Sigmoid colon (tissue), 7 donors: ENCODE data around the gene FXYD3. TPM values are rescaled to one million over a fixed set of nuclear protein-coding genes. Genes with fewer than 3 reads are reported as not detected.

Experiments used
- DNase-seq: peaks from one replicate; pipeline ENCODE4 v3.0.0-alpha.2; 2019
- H3K27ac ChIP-seq, 4 donors: fragments of 200-600 bp; sonication (generic); one replicate each; pipeline ENCODE4 v1.5.1; 2016 to 2019; ENCODE audit warnings: mild to moderate bottlenecking in 1 of 4
- H3K27me3 ChIP-seq, 3 donors: fragments of 200-600 bp; sonication (generic); one replicate each; pipeline ENCODE4 v1.5.1; 2019; ENCODE audit warnings: mild to moderate bottlenecking in 1 of 3
- H3K36me3 ChIP-seq, 4 donors: fragments of 200-600 bp; sonication (generic); one replicate each; pipeline ENCODE4 v1.5.1; 2016 to 2019
- H3K4me1 ChIP-seq, 4 donors: fragments of 200-600 bp; sonication (generic); one replicate each; pipeline ENCODE4 v1.5.1; 2017 to 2019
- H3K4me3 ChIP-seq, 4 donors: fragments of 200-600 bp; sonication (generic); one replicate each; pipeline ENCODE4 v1.5.1; 2017 to 2019; ENCODE audit warnings: mild to moderate bottlenecking in 2 of 4, moderate library complexity in 1 of 4
- H3K9me3 ChIP-seq, 4 donors: fragments of 200-600 bp in 3 of 4; sonication (generic) in 3 of 4; one replicate each; pipeline versions ENCODE4 v1.5.1 to v1.6.1; 2013 to 2019
- EP300 ChIP-seq, 4 donors: sonication (generic); formaldehyde crosslinking; IDR thresholded peaks; one replicate each; pipeline ENCODE4 v1.6.1; 2017; ENCODE audit warnings: antibody characterized with exemption in 4 of 4
- POLR2A ChIP-seq, 2 donors: fragments of 450-650 bp; IDR thresholded peaks; one replicate each; pipeline ENCODE4 v1.6.1; 2016; ENCODE audit warnings: antibody characterized with exemption in 2 of 2, mild to moderate bottlenecking in 2 of 2, moderate library complexity in 2 of 2
- POLR2AphosphoS5 ChIP-seq, 4 donors: sonication (generic); formaldehyde crosslinking; IDR thresholded peaks; one replicate each; pipeline ENCODE4 v1.6.1; 2017; ENCODE audit warnings: antibody characterized with exemption in 4 of 4
- WGBS, 2 donors: extraction: QIAGEN DNeasy Blood & Tissue Kit; methylation state at CpG; one replicate each; pipeline ENCODE4 v1.1.7; 2013; 5-methylcytosine and 5-hydroxymethylcytosine counted together
- intact Hi-C: fragments of 100-400 bp; cut with DNase I; formaldehyde crosslinking; loops from one replicate; pipeline ENCODE4 v1.15.1; 2023
- polyA plus RNA-seq, 3 donors: library from polyadenylated mRNA; stranded (reverse); fragments of 200-250 nt; gene quantifications; one replicate each; pipeline ENCODE4 v1.2.3, GENCODE V29; 2013
- total RNA-seq, 4 donors: library from RNA; depleted of rRNA; stranded (reverse); fragments of >200 nt; gene quantifications; one replicate each; pipeline ENCODE4 v1.1.0, GENCODE V29; 2016
- TF ChIP-seq, protein P1 (sequence below), 4 experiments: fragments of 450-650 bp in 3 of 4; fragments of 200-600 bp in 1 of 4; IDR thresholded peaks; one replicate each; pipeline ENCODE4 v1.5.1; 2016 to 2019; ENCODE audit warnings: antibody characterized with exemption in 4 of 4, mild to moderate bottlenecking in 3 of 4, moderate library complexity in 2 of 4
- donor health status: healthy with polysubstance abuse.
- donor health status: Bipolar disorder and iron deficiency.
- donor health status: healthy.

Gene FXYD3
- total and polyA plus RNA-seq, 7 donors: 3.7 to 3,333 (median 15.3) TPM

DNA sequence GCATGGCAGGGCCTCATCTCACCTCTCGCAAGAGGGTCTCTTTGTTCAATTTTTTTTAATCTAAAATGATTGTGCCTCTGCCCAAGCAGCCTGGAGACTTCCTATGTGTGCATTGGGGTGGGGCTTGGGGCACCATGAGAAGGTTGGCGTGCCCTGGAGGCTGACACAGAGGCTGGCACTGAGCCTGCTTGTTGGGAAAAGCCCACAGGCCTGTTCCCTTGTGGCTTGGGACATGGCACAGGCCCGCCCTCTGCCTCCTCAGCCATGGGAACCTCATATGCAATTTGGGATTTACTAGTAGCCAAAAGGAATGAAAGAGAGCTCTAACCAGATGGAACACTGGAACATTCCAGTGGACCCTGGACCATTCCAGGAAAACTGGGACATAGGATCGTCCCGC, 8.0 kb downstream of the FXYD3 start:
- peak; percentile 85 for DNase-seq
- peak overlapping the region; percentile 78 to 89 (median 84) for H3K27ac ChIP-seq
- H3K9me3 ChIP-seq: no peaks in the 10 kb centered on the region
- intact Hi-C loops: loop anchor here (10.0 kb wide), 1 partner anchor 149 kb away; no protein-coding TSS in a partner anchor
- peak overlapping the region in 1 of 4 donors; percentile 67 for H3K4me3 ChIP-seq
- WGBS, 2 donors: 62 to 77% methylated on average over 5 of the region's 5 CpGs
- TF ChIP-seq EP300 (IDR thresholded peaks at IDR 0.05): no peak
- TF ChIP-seq POLR2AphosphoS5 (IDR thresholded peaks at IDR 0.05): peak in 2 of 4 donors; percentile 30 to 37
- H3K4me1 ChIP-seq: peaks cover 0 to 20% (median 10%) of the 10 kb centered on the region in 4 donors
- H3K27me3 ChIP-seq: no peaks in the 10 kb centered on the region
- no peaks in the 10 kb centered on the region for H3K36me3 ChIP-seq

DNA sequence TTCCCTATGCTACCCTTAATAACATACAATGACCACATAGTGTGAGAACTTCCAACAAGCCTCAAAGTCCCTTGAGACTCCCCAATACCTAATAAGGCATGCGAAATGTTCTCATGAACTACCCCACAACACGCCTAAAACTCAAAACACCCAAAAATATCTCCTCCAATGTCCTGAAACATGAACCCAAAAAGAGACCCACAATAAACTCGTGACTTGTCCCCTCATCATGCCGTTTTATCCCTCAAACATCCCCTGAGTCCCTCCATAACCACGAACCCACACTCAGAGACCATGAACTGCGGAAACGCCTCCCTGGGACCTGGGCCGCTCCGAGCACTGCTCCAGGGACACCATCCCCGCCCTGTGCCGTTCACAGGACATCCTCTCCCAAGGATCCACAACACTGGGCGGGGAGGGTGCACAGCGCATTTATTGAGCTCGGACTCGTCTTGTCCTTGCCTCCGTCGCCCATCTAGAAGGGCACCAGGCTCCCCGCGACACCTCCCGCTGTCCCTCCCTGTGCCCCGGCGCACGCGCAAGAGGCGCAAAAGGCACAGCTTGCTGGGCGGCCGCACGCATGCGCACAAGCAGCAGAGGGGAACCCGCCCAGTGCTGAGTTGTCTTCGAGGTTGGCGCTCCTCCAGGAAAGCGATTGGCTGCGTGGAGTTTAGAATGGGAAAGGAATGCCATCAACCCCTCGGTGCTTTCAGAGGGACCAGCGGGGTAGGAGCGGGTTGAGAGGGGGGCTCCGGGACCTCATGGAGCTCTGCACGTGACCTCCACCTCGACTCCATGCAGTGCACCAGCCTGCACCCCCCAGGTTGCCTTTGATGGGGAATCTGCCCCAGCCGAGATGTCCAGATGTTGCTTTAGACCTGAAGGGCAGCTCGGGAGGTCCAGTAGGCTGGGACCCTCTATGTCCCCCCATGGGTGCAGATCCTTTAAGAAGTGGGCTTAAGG, 8.8 kb downstream of the FXYD3 start:
- peak; percentile 97 for DNase-seq
- TF ChIP-seq POLR2AphosphoS5 (IDR thresholded peaks at IDR 0.05): peak; percentile 96 to 98 (median 98)
- no peak for TF ChIP-seq EP300 (IDR thresholded peaks at IDR 0.05)
- peak; percentile 76 to 91 for TF ChIP-seq POLR2A (IDR thresholded peaks at IDR 0.05)
- TF ChIP-seq, protein P1, sequence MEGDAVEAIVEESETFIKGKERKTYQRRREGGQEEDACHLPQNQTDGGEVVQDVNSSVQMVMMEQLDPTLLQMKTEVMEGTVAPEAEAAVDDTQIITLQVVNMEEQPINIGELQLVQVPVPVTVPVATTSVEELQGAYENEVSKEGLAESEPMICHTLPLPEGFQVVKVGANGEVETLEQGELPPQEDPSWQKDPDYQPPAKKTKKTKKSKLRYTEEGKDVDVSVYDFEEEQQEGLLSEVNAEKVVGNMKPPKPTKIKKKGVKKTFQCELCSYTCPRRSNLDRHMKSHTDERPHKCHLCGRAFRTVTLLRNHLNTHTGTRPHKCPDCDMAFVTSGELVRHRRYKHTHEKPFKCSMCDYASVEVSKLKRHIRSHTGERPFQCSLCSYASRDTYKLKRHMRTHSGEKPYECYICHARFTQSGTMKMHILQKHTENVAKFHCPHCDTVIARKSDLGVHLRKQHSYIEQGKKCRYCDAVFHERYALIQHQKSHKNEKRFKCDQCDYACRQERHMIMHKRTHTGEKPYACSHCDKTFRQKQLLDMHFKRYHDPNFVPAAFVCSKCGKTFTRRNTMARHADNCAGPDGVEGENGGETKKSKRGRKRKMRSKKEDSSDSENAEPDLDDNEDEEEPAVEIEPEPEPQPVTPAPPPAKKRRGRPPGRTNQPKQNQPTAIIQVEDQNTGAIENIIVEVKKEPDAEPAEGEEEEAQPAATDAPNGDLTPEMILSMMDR (IDR thresholded peaks at IDR 0.05): no peak
- 10 to 16% methylated on average over 42 of the region's 42 CpGs for WGBS, 2 donors
- Histone ChIP-seq H3K27ac (peak overlapping the region; percentile 78 to 89 (median 84)), H3K36me3 (no peaks in the 10 kb centered on the region), H3K27me3 (no peaks in the 10 kb centered on the region), H3K9me3 (no peaks in the 10 kb centered on the region), H3K4me1 (peaks cover 0 to 20% (median 10%) of the 10 kb centered on the region in 4 donors), H3K4me3 (peak overlapping the region; percentile 43 to 67 (median 56))
- intact Hi-C loops: loop anchor here (10.0 kb wide), 1 partner anchor 150 kb away; no protein-coding TSS in a partner anchor

DNA sequence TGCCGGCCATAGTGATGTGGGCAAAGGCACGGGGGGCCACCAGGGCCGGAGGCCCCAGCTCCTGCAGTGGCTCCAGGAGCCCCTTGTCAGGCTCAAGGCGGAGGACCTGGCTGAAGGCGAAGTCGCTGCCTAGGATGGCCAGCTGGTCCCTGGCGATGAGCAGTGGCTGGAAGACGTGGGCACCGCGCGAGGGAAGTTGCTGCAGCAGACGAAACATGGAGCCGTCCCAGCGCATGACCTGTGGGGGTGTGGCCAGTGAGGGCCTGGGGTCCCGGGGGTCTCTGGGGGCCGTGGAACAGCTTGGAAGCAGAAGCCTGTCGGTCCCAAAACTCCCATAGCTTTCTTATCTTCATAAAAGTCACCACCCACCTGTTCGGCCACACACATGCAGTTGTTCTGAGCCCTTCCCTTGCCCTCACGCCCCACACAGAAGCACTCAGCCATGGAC, 9.7 kb downstream of the FXYD3 start:
- 65 to 82% methylated on average over 19 of the region's 19 CpGs for WGBS, 2 donors
- Histone ChIP-seq H3K4me1 (peaks cover 0 to 20% (median 10%) of the 10 kb centered on the region in 4 donors), H3K36me3 (no peaks in the 10 kb centered on the region), H3K9me3 (no peaks in the 10 kb centered on the region), H3K27ac (peak overlapping the region; percentile 78 to 89 (median 84)), H3K27me3 (no peaks in the 10 kb centered on the region), H3K4me3 (peak overlapping the region in 2 of 4 donors; percentile 55 to 56)
- TF ChIP-seq POLR2A (IDR thresholded peaks at IDR 0.05) (no peak), POLR2AphosphoS5 (IDR thresholded peaks at IDR 0.05) (no peak), EP300 (IDR thresholded peaks at IDR 0.05) (no peak)
- TF ChIP-seq, protein P1 (IDR thresholded peaks at IDR 0.05): no peak
- intact Hi-C loops: loop anchor here (10.0 kb wide), 1 partner anchor 150 kb away; no protein-coding TSS in a partner anchor
- no peak for DNase-seq

DNA sequence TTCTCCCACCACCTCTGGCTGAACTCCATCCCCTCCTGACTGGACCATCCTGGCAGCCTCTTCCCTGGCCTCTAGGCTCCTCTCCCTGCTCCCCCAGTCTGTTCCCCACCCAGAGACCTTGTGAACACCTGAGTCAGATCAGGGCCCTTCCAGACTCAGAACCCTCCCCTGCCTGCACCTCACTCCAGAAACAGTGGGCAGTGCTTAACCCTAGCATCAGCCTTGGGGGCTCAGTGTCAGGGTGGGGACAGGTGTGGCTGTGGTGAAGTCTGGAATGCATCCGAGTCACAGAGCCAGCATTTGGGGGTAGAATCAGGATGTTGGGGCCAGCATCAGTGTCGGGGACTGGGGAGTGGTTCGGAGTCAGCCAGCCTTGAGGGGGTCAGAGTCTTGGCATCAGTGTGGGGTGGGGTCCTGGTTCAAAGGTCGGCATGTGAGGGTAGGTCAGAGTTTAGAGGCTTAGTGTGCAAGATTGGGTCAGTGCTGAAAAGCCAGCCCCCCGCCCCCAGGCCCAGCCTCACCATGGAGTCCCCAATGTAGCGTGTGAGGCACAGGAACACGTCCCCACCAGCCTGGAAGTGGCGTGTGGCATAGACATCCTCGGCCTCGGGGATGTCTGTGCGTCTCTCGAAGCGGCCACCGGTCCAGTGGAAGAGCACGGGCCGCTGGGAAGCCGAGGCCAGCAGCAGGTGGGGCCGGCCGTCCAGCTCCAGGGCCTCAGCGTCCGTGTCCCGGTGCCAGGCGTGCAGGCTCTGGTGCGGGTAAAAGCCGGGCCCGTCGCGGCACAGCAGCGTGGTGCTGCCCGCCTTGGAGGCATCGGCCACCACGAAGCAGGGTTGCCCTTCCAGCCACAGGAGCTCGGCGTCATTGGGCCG, 10.4 kb downstream of the FXYD3 start:
- WGBS, 2 donors: 86 to 89% methylated on average over 35 of the region's 35 CpGs
- DNase-seq: no peak
- intact Hi-C loops: loop anchor here (10.0 kb wide), 1 partner anchor 151 kb away; no protein-coding TSS in a partner anchor
- peaks cover 0 to 20% (median 10%) of the 10 kb centered on the region in 4 donors for H3K4me1 ChIP-seq
- TF ChIP-seq POLR2AphosphoS5 (IDR thresholded peaks at IDR 0.05) (no peak), POLR2A (IDR thresholded peaks at IDR 0.05) (no peak), EP300 (IDR thresholded peaks at IDR 0.05) (no peak)
- TF ChIP-seq, protein P1 (IDR thresholded peaks at IDR 0.05): no peak
- no peaks in the 10 kb centered on the region for H3K9me3 ChIP-seq
- peak overlapping the region in 1 of 4 donors; percentile 16 for H3K4me3 ChIP-seq
- H3K36me3 ChIP-seq: no peaks in the 10 kb centered on the region
- no peaks in the 10 kb centered on the region for H3K27me3 ChIP-seq
- H3K27ac ChIP-seq: peak overlapping the region; percentile 78 to 89 (median 84)
